Neural progenitor cell (in vitro differentiated cells): Measurements from ENCODE around the gene TTC31.

Experiments used
- CTCF ChIP-seq: fragments of 200-600 bp; sonication (generic); IDR thresholded peaks from 2 replicates; pipeline ENCODE4 v1.5.1; 2017; ENCODE audit warnings: antibody characterized with exemption, mild to moderate bottlenecking
- EZH2 ChIP-seq: fragments of 200-600 bp; sonication (generic); IDR thresholded peaks from 2 replicates; pipeline ENCODE4 v1.6.1; 2017; ENCODE audit warnings: antibody characterized with exemption, mild to moderate bottlenecking, moderate library complexity
- EZH2phosphoT487 ChIP-seq: fragments of 200-600 bp; sonication (generic); IDR thresholded peaks from 2 replicates; pipeline ENCODE4 v1.6.1; 2017; ENCODE audit warnings: antibody characterized with exemption

GRCh38 chr2:74526649-74527230 is 43.9 kb downstream of the TTC31 start:
- TF ChIP-seq EZH2 (no peak), CTCF (no peak), EZH2phosphoT487 (no peak)
